Mesodermal cell (in vitro differentiated cells): Measurements from ENCODE around the gene SLC22A6.

ENCODE experiments used
- H3K27ac ChIP-seq: 2 replicates; pipeline ENCODE4 v1.7.0; 2013; ENCODE audit warnings: mild to moderate bottlenecking, low read depth, low read length, moderate library complexity; ENCODE audit not compliant: severe bottlenecking
- H3K36me3 ChIP-seq: 2 replicates; pipeline ENCODE4 v1.7.1; 2013; ENCODE audit warnings: mild to moderate bottlenecking, low read length, moderate library complexity; ENCODE audit not compliant: control insufficient read depth, insufficient read depth
- H3K4me1 ChIP-seq: one replicate; pipeline ENCODE4 v1.7.1; 2013; ENCODE audit warnings: mild to moderate bottlenecking, low read length; ENCODE audit not compliant: insufficient read depth, control insufficient read depth, poor library complexity, severe bottlenecking
- H3K4me3 ChIP-seq: 2 replicates; pipeline ENCODE4 v1.7.0; 2013; ENCODE audit warnings: low read length, control low read depth, mild to moderate bottlenecking; ENCODE audit not compliant: insufficient read depth, poor library complexity, severe bottlenecking; ENCODE audit errors: extremely low read depth
- H3K9me3 ChIP-seq: 2 replicates; pipeline ENCODE4 v1.7.1; 2013; ENCODE audit warnings: mild to moderate bottlenecking, low read length, moderate library complexity; ENCODE audit not compliant: control insufficient read depth
- WGBS, 2 experiments: methylation state at CpG; one replicate each; pipeline ENCODE4 v1.1.5; 2013; ENCODE audit warnings: missing lambda C conversion rate in 2 of 2; ENCODE audit not compliant: insufficient coverage in 2 of 2; 5-methylcytosine and 5-hydroxymethylcytosine counted together

SLC22A6 gene

DNA sequence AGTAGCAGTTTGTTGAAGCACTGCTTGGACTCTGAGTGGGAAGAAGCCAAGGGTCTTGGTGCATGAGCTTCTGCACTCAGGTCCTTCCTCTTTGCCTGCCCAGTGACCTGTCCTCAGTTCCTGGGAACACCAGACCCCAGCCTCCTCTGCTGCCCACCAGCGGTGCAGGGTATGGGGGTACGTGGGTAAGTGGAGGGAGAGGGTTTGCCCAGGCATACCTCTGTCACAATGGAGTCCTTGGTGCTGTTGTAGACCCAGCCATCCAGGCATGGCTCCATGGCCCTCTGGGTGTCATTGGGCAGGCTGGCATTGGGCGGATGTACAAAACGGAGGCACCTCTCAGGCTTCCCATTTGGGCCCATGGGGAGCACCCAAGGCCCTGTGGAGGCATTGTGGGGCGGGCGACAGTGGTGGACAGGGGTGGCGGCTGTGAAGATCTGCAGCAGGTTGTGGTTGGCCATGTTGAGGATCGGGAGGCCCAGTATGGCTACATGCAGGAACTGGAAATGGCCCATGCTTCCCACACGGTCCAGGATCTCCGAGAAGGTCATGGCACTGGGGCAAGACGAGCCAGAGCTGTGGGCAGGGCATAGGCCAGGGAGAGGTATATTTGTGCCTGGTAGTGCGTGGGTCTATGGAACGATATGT is 29.8 kb upstream of the SLC22A6 start:
- Histone ChIP-seq H3K27ac (no peak overlapping the region), H3K36me3 (no peaks in the 10 kb centered on the region), H3K4me1 (peaks cover 6% of the 10 kb centered on the region), H3K4me3 (no peak overlapping the region), H3K9me3 (no peaks in the 10 kb centered on the region)
- 95 to 96% methylated on average over 12 to 13 of the region's 13 CpGs for WGBS, 2 experiments

GRCh38 chr11:63012839-63013238 is 28.1 kb upstream of the SLC22A6 start:
- Histone ChIP-seq H3K36me3 (no peaks in the 10 kb centered on the region), H3K4me3 (no peak overlapping the region), H3K9me3 (no peaks in the 10 kb centered on the region), H3K4me1 (no peaks in the 10 kb centered on the region), H3K27ac (no peak overlapping the region)
- no CpG with 5 or more reads among the region's 1 CpG for WGBS, 2 experiments

- WGBS, 2 experiments, result 89 to 92% methylated on average over 11 of the region's 11 CpGs
- Histone ChIP-seq H3K9me3 (no peaks in the 10 kb centered on the region), H3K27ac (no peak overlapping the region), H3K36me3 (no peaks in the 10 kb centered on the region), H3K4me1 (no peaks in the 10 kb centered on the region), H3K4me3 (no peak overlapping the region)
These were observed 27.7 kb upstream of the SLC22A6 start for GRCh38 chr11:63012430-63012829.

DNA sequence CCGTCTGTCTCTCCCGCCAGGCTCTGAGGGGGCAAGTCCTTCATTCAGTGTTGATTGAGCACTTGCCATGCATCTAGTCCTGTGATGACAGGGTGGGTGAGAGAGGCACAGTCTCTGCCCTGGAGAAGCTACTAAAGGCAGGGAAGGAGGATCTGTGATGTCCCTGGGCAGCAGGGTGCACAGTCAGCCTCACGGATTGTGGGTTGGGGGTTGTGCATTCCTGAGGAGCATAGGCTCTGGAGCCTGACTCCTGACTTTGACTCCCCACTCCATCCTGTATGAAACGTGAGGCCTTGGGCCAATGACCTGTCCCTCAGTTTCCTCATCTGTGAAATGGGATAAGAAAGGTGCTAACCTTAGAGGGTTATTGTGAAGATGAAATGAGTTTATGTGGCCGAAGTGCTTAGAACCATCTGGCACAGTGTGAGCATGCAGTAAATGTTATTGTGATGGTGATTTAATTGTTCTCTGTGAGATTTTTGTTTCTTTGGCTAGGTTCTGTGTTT is 26.2 kb upstream of the SLC22A6 start:
- H3K27ac ChIP-seq, result no peak overlapping the region
- H3K4me3 ChIP-seq, result no peak overlapping the region
- 81 to 96% methylated on average over 2 to 4 of the region's 5 CpGs for WGBS, 2 experiments
- no peaks in the 10 kb centered on the region for H3K4me1 ChIP-seq
- H3K9me3 ChIP-seq, result no peaks in the 10 kb centered on the region
- no peaks in the 10 kb centered on the region for H3K36me3 ChIP-seq

DNA sequence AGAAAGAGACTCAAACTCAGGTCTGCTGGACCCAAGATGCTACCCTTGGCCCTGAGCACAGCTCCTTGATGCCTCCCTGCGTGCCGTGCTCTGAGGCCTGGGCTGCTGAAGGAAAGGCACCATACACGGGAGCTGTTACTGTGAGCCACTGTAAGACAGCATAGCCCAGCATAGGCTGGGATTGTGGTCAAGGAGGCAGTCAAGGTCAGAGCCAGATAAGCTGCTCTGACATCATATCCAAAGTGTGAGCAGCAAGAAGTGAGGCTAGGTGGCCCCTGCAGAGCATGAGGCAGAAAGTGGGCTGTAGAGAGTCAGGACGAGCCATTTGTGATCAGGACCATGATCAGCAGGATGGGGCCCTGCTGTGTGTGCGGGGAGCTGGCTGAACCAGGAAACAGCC is 23.2 kb upstream of the SLC22A6 start:
- 76 to 84% methylated on average over 5 of the region's 5 CpGs for WGBS, 2 experiments
- no peaks in the 10 kb centered on the region for H3K36me3 ChIP-seq
- H3K9me3 ChIP-seq, result no peaks in the 10 kb centered on the region
- no peaks in the 10 kb centered on the region for H3K4me1 ChIP-seq
- H3K4me3 ChIP-seq, result no peak overlapping the region
- H3K27ac ChIP-seq, result no peak overlapping the region

- no peaks in the 10 kb centered on the region for H3K4me1 ChIP-seq
- no peaks in the 10 kb centered on the region for H3K9me3 ChIP-seq
- no peak overlapping the region for H3K27ac ChIP-seq
- no peaks in the 10 kb centered on the region for H3K36me3 ChIP-seq
- H3K4me3 ChIP-seq, result no peak overlapping the region
- 75 to 80% methylated on average over 9 of the region's 9 CpGs for WGBS, 2 experiments
These were observed 16.7 kb upstream of the SLC22A6 start for GRCh38 chr11:63001456-63001855.

GRCh38 chr11:62999649-63000048 is 14.9 kb upstream of the SLC22A6 start:
- Histone ChIP-seq H3K36me3 (no peaks in the 10 kb centered on the region), H3K4me1 (no peaks in the 10 kb centered on the region), H3K4me3 (no peak overlapping the region), H3K9me3 (no peaks in the 10 kb centered on the region), H3K27ac (no peak overlapping the region)
- 86 to 90% methylated on average over 4 to 6 of the region's 7 CpGs for WGBS, 2 experiments

GRCh38 chr11:62999156-62999555 is 14.4 kb upstream of the SLC22A6 start:
- WGBS, 2 experiments, result 81 to 95% methylated on average over 4 to 5 of the region's 5 CpGs
- Histone ChIP-seq H3K36me3 (no peaks in the 10 kb centered on the region), H3K4me1 (no peaks in the 10 kb centered on the region)

DNA sequence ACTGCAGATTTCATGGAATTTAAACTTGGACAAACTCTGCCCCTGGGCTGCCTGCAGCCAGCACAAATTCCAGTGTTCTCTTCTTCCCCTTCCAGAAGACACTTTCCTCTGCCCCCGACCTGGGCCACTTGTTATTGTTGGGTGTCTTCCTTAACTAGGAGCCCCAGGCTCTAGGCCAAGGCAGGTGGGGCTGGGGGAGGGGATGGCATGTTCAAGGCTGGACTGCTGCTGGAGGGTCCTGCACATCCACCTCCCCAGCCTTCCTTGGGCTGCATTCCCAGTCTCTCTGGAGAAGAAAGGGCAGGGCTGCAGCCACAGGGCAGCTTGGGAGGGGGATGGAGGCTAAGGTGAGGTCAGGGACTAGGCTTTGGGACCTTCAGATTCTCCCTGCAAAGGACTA is 11.5 kb upstream of the SLC22A6 start:
- WGBS, 2 experiments, result no CpG with 5 or more reads among the region's 1 CpG

More at GRCh38 chr11:62999156-62999555, 14.4 kb upstream of the SLC22A6 start:
- Histone ChIP-seq H3K4me3 (no peak overlapping the region), H3K27ac (no peak overlapping the region), H3K9me3 (no peaks in the 10 kb centered on the region)

GRCh38 chr11:62994775-62995174 is 10.0 kb upstream of the SLC22A6 start:
- no peaks in the 10 kb centered on the region for H3K36me3 ChIP-seq
- 67 to 97% methylated on average over 4 of the region's 4 CpGs for WGBS, 2 experiments
- H3K27ac ChIP-seq, result no peak overlapping the region
- no peaks in the 10 kb centered on the region for H3K4me1 ChIP-seq
- no peak overlapping the region for H3K4me3 ChIP-seq
- no peaks in the 10 kb centered on the region for H3K9me3 ChIP-seq

More for the DNA sequence above, 11.5 kb upstream of the SLC22A6 start:
- Histone ChIP-seq H3K9me3 (no peaks in the 10 kb centered on the region), H3K4me1 (no peaks in the 10 kb centered on the region), H3K4me3 (no peak overlapping the region), H3K27ac (no peak overlapping the region), H3K36me3 (no peaks in the 10 kb centered on the region)

DNA sequence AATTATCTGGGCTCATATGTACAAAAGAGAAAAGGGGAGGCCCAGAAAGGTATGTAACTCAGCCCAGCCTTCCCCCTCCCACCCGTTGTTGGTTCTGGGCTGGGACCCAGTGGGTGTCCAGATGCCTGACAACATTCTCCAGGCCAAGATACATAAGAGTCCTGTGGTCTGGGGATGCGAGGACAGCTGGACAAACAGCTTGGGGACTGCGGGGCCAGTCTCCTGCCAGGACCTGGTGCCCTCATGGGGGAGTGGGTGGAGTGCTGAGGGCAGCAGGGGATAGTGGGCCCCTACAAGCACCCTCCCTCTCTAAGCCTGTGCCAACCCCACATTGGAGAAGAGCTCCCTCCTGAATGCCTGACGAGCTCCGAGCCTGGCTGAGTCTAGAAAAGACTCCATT is 3.5 kb upstream of the SLC22A6 start:
- no peaks in the 10 kb centered on the region for H3K9me3 ChIP-seq
- H3K4me1 ChIP-seq, result no peaks in the 10 kb centered on the region
- 96 to 100% methylated on average over 2 to 3 of the region's 5 CpGs for WGBS, 2 experiments
- H3K36me3 ChIP-seq, result no peaks in the 10 kb centered on the region
- no peak overlapping the region for H3K27ac ChIP-seq
- no peak overlapping the region for H3K4me3 ChIP-seq
